ENCODE measurements around the gene UPF3A.

- TF ChIP-seq POLR2A (IDR thresholded peaks at IDR 0.05) (no peak), CTCF (IDR thresholded peaks at IDR 0.05) (no peak), EP300 (IDR thresholded peaks at IDR 0.05) (no peak), POLR2AphosphoS5 (IDR thresholded peaks at IDR 0.05) (peak; percentile 17 to 93 (median 79))
These were observed at the start of gene UPF3A for GRCh38 chr13:114281351-114282040.

Measured in stomach (tissue), 4 donors.